Suprapubic skin (tissue), 4 donors: Measurements from ENCODE around the gene PRR35. TPM values are rescaled to one million over a fixed set of nuclear protein-coding genes. Genes with fewer than 3 reads are reported as not detected.

Experiments used
- DNase-seq, 2 donors: peaks; one replicate each; pipeline ENCODE4 v3.0.0-alpha.2; 2019; ENCODE audit warnings: low spot score in 2 of 2
- H3K27ac ChIP-seq: fragments of 200-600 bp; sonication (generic); one replicate; pipeline ENCODE4 v1.5.1; 2019
- H3K27me3 ChIP-seq: fragments of 200-600 bp; sonication (generic); one replicate; pipeline ENCODE4 v1.5.1; 2019
- H3K36me3 ChIP-seq: fragments of 200-600 bp; sonication (generic); one replicate; pipeline ENCODE4 v1.5.1; 2019
- H3K4me1 ChIP-seq: fragments of 200-600 bp; sonication (generic); one replicate; pipeline ENCODE4 v1.5.1; 2019
- H3K4me3 ChIP-seq: fragments of 200-600 bp; sonication (generic); one replicate; pipeline ENCODE4 v1.5.1; 2019; ENCODE audit warnings: mild to moderate bottlenecking
- H3K9me3 ChIP-seq: fragments of 200-600 bp; sonication (generic); one replicate; pipeline ENCODE4 v1.5.1; 2019
- EP300 ChIP-seq: sonication (generic); formaldehyde crosslinking; IDR thresholded peaks from one replicate; pipeline ENCODE4 v1.6.1; 2017; ENCODE audit warnings: antibody characterized with exemption
- POLR2A ChIP-seq, 2 donors: fragments of 450-650 bp; IDR thresholded peaks; one replicate each; pipeline ENCODE4 v1.6.1; 2017; ENCODE audit warnings: antibody characterized with exemption in 2 of 2, mild to moderate bottlenecking in 2 of 2, moderate library complexity in 2 of 2
- POLR2AphosphoS5 ChIP-seq, 3 donors: sonication (generic); formaldehyde crosslinking; IDR thresholded peaks; one replicate each; pipeline ENCODE4 v1.6.1; 2017; ENCODE audit warnings: antibody characterized with exemption in 3 of 3
- WGBS: methylation state at CpG from one replicate; pipeline ENCODE4 v1.1.5; 2018; 5-methylcytosine and 5-hydroxymethylcytosine counted together
- total RNA-seq, 4 donors: library from RNA; depleted of rRNA; stranded (reverse); fragments of >200 nt; gene quantifications; one replicate each; pipeline ENCODE4 v1.1.0, GENCODE V29; 2016
- TF ChIP-seq, protein P1 (sequence below), 2 donors: fragments of 200-600 bp in 1 of 2; fragments of 450-650 bp in 1 of 2; sonication (generic) in 1 of 2; IDR thresholded peaks; one replicate each; pipeline ENCODE4 v1.5.1; 2016 to 2019; ENCODE audit warnings: antibody characterized with exemption in 2 of 2, mild to moderate bottlenecking in 1 of 2, moderate library complexity in 1 of 2

PRR35 gene
- total RNA-seq, 4 donors from 2014 or later = not detected

DNA sequence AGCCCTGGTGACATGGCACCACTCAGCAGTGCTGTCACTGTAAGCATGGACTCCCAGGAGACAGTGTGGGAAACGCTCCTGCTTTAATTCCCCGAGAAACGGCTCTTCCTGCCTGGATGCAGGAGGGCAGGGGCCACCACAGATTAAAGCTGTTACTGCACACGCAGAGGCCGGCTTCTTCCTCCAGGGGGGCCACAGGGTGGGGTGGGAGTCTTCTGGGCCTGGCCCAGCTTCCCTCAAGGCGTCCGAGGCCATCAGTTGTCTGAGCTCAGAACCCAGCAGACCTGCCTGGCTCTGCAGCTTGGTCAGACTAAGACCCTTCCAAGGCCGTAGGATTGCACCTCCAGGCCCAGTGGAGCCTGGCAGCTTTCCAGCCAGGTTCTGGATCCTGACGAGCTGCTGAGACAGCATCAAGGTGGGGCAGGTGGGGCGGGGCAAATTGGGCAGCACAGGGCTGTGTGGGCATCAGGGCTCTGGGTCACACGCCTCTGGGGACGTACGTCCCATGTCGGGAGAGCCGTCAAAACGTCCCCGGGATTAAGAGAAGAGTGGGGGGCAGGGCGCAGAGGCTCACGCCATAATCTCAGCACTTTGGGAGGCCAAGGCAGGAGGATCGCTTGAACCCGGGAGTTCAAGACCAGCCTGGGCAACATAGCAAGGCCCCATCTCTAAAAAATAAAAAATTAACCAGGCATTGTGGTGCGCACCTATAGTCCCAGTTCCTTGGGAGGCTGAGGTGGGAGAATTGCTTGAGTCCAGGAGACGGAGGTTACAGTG is 37.7 kb upstream of the PRR35 start:
- no peak overlapping the region for H3K27ac ChIP-seq
- whole genome bisulfite sequencing = 61% methylated on average over 22 of the region's 23 CpGs
- H3K36me3 ChIP-seq = peaks cover 29% of the 10 kb centered on the region
- no peak overlapping the region for H3K4me3 ChIP-seq
- H3K4me1 ChIP-seq = peaks cover 51% of the 10 kb centered on the region
- H3K9me3 ChIP-seq = no peaks in the 10 kb centered on the region
- peak in 1 of 2 donors; percentile 66 for DNase-seq
- H3K27me3 ChIP-seq = no peaks in the 10 kb centered on the region
- TF ChIP-seq, protein P1, sequence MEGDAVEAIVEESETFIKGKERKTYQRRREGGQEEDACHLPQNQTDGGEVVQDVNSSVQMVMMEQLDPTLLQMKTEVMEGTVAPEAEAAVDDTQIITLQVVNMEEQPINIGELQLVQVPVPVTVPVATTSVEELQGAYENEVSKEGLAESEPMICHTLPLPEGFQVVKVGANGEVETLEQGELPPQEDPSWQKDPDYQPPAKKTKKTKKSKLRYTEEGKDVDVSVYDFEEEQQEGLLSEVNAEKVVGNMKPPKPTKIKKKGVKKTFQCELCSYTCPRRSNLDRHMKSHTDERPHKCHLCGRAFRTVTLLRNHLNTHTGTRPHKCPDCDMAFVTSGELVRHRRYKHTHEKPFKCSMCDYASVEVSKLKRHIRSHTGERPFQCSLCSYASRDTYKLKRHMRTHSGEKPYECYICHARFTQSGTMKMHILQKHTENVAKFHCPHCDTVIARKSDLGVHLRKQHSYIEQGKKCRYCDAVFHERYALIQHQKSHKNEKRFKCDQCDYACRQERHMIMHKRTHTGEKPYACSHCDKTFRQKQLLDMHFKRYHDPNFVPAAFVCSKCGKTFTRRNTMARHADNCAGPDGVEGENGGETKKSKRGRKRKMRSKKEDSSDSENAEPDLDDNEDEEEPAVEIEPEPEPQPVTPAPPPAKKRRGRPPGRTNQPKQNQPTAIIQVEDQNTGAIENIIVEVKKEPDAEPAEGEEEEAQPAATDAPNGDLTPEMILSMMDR (IDR thresholded peaks at IDR 0.05) = no peak
- TF ChIP-seq POLR2AphosphoS5 (IDR thresholded peaks at IDR 0.05) = no peak
- TF ChIP-seq EP300 = no peak
- no peak for TF ChIP-seq POLR2A (IDR thresholded peaks at IDR 0.05)

DNA sequence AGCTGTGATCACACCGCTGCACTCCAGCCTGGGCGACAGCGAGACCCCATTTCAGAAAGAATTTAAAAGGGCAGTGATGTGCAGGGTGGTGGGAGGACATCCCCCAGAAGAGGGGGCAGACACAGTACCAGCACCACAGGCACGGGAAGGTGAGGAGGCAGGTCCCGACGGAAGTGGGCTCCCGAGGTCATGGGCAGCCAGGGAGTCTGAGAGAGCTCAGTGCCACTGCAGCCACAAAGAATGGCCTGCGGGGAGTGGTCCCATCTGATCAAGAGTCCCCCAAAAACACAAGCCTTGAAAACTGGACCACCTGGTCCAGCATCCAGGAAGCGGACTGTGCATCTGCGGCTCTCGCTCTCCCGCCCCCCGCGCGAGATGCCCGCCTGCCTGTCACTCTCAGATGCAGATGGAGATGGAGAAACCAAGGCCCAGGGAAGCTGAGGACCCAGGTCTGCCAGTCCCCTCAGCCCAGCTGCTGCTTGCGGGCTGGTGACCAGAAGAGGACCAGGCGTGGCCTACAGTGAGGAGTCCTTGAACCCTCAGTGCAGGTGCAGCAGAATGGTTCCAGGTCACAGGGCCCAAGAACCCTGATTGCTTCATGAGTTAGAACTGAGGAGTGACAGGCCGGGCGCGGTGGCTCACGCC is 37.0 kb upstream of the PRR35 start:
- TF ChIP-seq, protein P1 (IDR thresholded peaks at IDR 0.05) = no peak
- TF ChIP-seq POLR2A (IDR thresholded peaks at IDR 0.05) = no peak
- no peak for TF ChIP-seq EP300
- TF ChIP-seq POLR2AphosphoS5 (IDR thresholded peaks at IDR 0.05) = no peak
- 90% methylated on average over 14 of the region's 22 CpGs for WGBS
- peaks cover 26% of the 10 kb centered on the region for H3K36me3 ChIP-seq
- H3K27me3 ChIP-seq = no peaks in the 10 kb centered on the region
- no peaks in the 10 kb centered on the region for H3K9me3 ChIP-seq
- H3K4me1 ChIP-seq = peaks cover 52% of the 10 kb centered on the region
- DNase-seq = peak in 1 of 2 donors; percentile 57
- no peak overlapping the region for H3K27ac ChIP-seq
- H3K4me3 ChIP-seq = no peak overlapping the region

DNA sequence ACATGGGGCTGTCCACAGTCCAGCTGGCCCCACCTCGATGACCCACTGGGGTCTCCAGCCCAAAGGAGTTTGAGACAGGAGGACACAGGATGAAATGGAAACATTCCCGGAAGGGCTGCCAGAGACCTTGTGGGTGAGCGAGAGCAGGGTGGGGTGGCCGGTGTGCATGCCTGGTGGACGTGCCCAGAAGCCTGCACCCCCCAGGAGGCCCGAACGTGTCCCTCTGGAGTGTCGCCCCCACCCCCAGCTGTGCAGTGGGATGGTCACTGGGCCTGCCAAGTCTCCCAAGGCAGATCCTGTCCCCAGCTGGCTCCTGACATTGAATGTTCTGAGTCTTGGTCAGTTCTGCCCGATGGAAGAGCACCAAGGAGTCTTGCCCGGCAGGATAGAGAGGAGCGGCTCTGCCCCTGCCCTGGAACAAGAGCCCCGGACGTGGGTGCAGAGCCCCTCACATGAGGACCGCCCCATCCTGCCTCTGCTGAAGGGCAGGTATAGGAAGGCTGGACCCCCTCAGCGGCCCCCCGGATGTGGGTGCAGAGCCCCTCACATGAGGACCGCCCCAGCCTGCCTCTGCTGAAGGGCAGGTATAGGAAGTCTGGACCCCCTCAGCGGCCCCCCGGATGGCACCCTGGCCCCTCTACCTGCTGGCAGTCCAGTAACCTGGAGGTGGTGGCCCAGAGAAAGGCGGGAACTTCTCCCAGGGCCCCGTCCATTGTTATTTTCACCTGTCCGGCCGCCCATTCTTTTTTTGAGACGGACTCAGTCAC is 35.7 kb upstream of the PRR35 start:
- H3K27ac ChIP-seq = peak overlapping the region; percentile 94
- DNase-seq = no peak
- H3K27me3 ChIP-seq = no peaks in the 10 kb centered on the region
- no peak overlapping the region for H3K4me3 ChIP-seq
- WGBS = 76% methylated on average over 12 of the region's 24 CpGs
- H3K9me3 ChIP-seq = no peaks in the 10 kb centered on the region
- H3K4me1 ChIP-seq = peaks cover 64% of the 10 kb centered on the region
- no peak for TF ChIP-seq EP300
- TF ChIP-seq POLR2A (IDR thresholded peaks at IDR 0.05) = no peak
- TF ChIP-seq, protein P1 (IDR thresholded peaks at IDR 0.05) = no peak
- TF ChIP-seq POLR2AphosphoS5 (IDR thresholded peaks at IDR 0.05) = no peak
- H3K36me3 ChIP-seq = peaks cover 17% of the 10 kb centered on the region

DNA sequence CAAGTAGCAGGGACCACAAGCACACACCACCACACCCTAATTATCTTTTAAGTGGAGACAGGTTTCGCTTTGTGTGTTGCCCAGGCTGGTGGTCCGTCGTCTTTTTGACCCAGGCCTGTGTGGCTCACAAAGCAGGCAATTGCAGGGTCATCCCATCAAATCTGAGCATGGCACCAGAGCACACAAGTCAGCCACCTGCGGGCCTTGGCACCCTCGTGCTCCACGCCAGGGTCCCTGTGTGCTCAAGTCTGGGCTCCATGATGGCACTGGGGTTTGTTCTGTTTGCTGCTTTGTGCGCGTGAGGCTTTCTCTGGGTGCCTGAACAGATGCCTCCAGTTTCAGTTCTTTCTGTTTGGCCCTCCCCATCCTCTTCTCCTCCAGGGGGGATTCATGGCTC is 35.1 kb upstream of the PRR35 start:
- Histone ChIP-seq H3K4me3 (no peak overlapping the region), H3K4me1 (peaks cover 71% of the 10 kb centered on the region), H3K9me3 (no peaks in the 10 kb centered on the region), H3K36me3 (peaks cover 11% of the 10 kb centered on the region), H3K27ac (peak overlapping the region; percentile 94), H3K27me3 (no peaks in the 10 kb centered on the region)
- DNase-seq = no peak
- WGBS = 96% methylated on average over 8 of the region's 8 CpGs
- TF ChIP-seq POLR2AphosphoS5 (IDR thresholded peaks at IDR 0.05) (no peak), EP300 (no peak), POLR2A (IDR thresholded peaks at IDR 0.05) (no peak)
- TF ChIP-seq, protein P1 (IDR thresholded peaks at IDR 0.05) = no peak
